Skeletal muscle satellite cell (primary cell): ENCODE results near the gene TMEM179.
"Not testable (repeated sequence)": the region's sequence is repeated elsewhere in the genome, so short reads cannot be mapped to it uniquely, and the experiment has no call there.

Experiments used
- H3K27me3 ChIP-seq: 2 replicates; pipeline ENCODE4 v1.7.0; 2013; ENCODE audit warnings: low read length; ENCODE audit not compliant: control insufficient read depth, insufficient read depth
- H3K36me3 ChIP-seq: 2 replicates; pipeline ENCODE4 v1.7.0; 2013; ENCODE audit warnings: mild to moderate bottlenecking, control low read depth, low read length; ENCODE audit not compliant: insufficient read depth
- H3K4me1 ChIP-seq: 2 replicates; pipeline ENCODE4 v1.7.0; 2013; ENCODE audit warnings: low read length; ENCODE audit not compliant: control insufficient read depth, insufficient read depth
- H3K4me2 ChIP-seq: 2 replicates; pipeline ENCODE4 v1.7.0; 2013; ENCODE audit warnings: mild to moderate bottlenecking, low read length
- H3K4me3 ChIP-seq: 2 replicates; pipeline ENCODE4 v1.7.0; 2013; ENCODE audit warnings: low read length
- H3K9ac ChIP-seq: 2 replicates; pipeline ENCODE4 v1.7.0; 2013; ENCODE audit warnings: mild to moderate bottlenecking, low read depth, low read length, moderate library complexity
- H3K9me3 ChIP-seq: replicated peaks from 2 replicates; pipeline ENCODE4 v1.7.0; 2013; ENCODE audit warnings: mild to moderate bottlenecking, control low read depth, low read length

Gene TMEM179

DNA sequence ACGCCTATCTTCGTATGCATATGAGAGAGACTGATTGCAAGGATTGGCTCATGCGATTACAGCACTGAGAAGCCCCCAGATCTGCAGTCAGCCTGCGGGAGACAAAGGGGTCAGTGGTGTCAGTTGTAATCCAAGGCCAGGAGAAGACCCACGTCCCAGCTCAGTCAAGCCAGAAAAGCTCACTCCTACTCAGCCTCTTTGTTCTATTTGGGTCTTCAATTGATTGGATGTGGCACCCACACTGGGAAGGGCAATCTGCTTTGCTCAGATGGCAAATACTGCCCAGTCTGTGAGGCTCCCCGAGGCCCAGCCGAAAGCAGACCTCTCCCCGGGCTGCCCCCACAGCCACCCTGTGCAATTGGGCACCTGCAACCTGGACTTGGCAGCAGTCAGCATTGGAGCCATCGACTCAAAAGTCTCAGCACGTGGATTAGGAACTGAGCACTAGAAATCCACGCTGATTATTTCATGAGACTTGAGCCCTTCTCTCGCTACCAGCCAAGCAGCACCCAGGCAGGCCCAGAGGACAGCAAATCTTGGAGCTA is 39.6 kb upstream of the TMEM179 start:
- no peak overlapping the region for H3K4me3 ChIP-seq
- H3K9me3 ChIP-seq: no peaks in the 10 kb centered on the region
- H3K9ac ChIP-seq: no peak overlapping the region
- H3K27me3 ChIP-seq: peaks cover 16% of the 10 kb centered on the region
- H3K4me2 ChIP-seq: no peak overlapping the region
- no peaks in the 10 kb centered on the region for H3K36me3 ChIP-seq
- no peaks in the 10 kb centered on the region for H3K4me1 ChIP-seq

DNA sequence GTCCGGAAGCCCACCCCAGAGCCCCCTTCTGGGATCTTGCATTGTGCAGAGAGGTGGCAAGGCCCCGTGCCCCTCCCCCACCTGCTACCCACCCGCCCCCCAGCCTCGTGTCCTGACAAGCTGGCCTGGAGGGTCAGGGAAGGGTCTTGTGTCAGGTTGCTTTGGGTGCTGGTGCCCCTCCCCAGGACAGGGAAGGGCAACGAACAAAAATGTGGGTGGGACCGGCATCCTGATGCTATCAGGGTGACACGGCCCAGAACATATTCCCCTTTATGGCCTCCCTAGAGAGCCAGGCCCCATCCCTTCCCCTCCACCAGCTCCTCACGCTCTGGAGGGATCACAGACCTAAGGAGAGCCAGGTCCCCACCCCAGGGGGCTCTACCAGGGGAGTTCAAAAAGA is 38.7 kb upstream of the TMEM179 start:
- no peaks in the 10 kb centered on the region for H3K36me3 ChIP-seq
- no peak overlapping the region for H3K9ac ChIP-seq
- no peaks in the 10 kb centered on the region for H3K4me1 ChIP-seq
- no peaks in the 10 kb centered on the region for H3K9me3 ChIP-seq
- H3K4me3 ChIP-seq: no peak overlapping the region
- H3K4me2 ChIP-seq: no peak overlapping the region
- H3K27me3 ChIP-seq: peaks cover 24% of the 10 kb centered on the region

DNA sequence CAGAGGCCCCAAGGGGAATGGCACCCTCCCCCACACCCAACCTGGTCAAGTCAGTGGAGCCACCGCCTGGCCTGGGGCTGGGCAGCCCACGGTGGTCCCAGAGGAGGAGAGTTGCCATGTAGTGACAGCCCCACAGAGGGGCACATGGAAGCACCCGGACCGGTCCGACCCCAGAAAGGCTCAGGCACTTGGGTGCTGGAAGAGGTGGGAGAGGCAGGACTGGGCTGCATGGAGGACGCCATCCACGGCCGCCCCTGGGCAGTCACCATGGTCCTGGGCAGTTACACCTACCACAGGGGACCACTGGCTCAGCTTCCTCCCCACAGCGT is 37.9 kb upstream of the TMEM179 start:
- Histone ChIP-seq H3K9me3 (no peaks in the 10 kb centered on the region), H3K4me1 (no peaks in the 10 kb centered on the region), H3K36me3 (no peaks in the 10 kb centered on the region), H3K4me3 (no peak overlapping the region), H3K4me2 (no peak overlapping the region), H3K27me3 (peaks cover 30% of the 10 kb centered on the region), H3K9ac (no peak overlapping the region)

DNA sequence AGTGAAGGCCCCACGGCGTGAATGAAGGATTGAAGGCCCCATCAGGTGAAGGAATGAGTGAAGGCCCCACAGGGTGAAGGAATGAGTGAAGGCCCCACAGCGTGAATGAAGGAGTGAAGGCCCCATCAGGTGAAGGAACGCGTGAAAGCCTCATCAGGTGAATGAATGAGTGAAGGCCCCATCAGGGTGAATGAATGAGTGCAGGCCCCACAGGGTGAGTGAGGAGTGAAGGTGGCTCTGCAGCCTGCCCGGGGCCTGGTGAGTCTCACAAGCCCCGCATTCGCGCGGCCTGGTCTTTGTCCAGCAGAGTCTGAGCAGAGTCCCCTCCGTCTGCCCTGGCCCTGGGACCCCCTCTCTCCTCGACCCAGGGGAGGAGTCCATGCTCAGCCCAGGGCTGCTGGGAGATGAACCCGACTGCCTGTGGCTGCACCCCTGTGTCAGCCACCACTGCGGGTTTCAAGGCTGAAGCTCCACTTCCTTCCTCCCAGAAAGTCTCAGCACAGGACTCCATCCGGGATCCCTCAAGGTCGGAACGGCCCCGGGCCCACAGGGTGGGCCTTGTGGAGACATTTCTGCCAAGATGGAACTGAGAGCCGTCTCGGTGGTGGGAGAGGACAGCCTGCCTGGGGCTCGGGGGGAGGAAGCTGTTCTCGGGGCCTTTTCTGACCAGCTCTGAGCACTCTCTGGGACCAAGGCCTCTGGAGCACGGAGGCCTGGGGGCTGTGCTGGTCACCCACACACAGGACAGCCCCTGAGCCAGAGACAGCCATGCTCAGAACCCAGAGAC is 37.4 kb upstream of the TMEM179 start:
- Histone ChIP-seq H3K9me3 (no peaks in the 10 kb centered on the region), H3K9ac (no peak overlapping the region), H3K4me3 (no peak overlapping the region), H3K4me2 (no peak overlapping the region), H3K4me1 (no peaks in the 10 kb centered on the region), H3K36me3 (no peaks in the 10 kb centered on the region), H3K27me3 (peaks cover 31% of the 10 kb centered on the region)

DNA sequence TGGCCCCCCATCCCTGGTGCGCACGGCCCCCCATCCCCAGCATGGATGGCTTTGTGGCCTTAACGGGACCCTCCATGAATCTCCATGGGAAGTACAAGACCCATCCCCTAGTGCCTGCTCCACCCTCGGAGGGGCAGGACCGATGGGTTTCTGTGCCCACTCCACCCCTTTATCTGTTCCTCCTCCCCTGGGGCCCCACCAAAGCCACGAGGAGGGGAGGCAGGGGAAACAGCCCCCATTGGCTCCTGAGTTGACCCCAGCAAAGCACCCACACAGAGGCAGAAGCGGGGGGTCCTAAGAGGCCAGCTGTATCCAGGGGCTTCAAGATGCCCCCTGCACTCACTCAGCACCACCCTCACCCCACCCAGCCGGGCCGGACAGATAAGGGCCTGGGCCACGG is 36.1 kb upstream of the TMEM179 start:
- Histone ChIP-seq H3K4me2 (no peak overlapping the region), H3K4me3 (no peak overlapping the region), H3K4me1 (no peaks in the 10 kb centered on the region), H3K9me3 (no peaks in the 10 kb centered on the region), H3K9ac (no peak overlapping the region), H3K36me3 (no peaks in the 10 kb centered on the region), H3K27me3 (peaks cover 31% of the 10 kb centered on the region)

DNA sequence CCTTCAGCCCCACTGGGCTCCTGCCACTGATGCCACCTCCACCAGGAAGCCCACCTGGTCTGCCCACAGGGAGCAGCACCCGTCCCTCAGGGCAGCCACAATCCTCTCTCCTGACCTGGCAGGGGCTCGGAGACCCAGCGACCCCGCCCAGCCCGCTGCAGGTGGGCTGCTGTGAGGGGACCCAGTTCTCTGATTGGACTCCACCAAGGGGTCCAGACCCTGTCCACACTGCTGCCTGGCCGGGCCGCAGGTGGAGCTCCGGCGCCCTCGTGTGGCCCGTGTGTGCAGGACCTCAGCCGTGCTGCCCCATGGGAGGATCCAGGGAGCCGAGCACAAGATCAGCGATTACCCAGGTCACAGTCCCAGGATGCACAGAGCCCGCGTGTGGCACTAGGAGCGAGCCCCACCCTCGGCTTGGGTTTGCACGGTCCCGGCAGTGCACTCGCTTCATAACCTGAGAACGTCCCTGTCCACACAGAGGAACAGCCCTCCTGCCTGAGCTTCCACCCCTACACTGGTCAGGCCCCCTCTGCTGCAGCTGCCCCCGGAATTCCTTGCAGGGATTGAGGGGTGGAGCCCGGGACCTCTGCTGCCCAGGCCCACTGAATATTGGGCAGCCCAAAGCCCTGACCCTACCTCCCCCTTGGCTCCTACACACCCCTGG is 35.4 kb upstream of the TMEM179 start:
- no peaks in the 10 kb centered on the region for H3K36me3 ChIP-seq
- no peak overlapping the region for H3K4me3 ChIP-seq
- no peak overlapping the region for H3K4me2 ChIP-seq
- H3K27me3 ChIP-seq: peaks cover 27% of the 10 kb centered on the region
- H3K9ac ChIP-seq: no peak overlapping the region
- H3K9me3 ChIP-seq: no peaks in the 10 kb centered on the region
- H3K4me1 ChIP-seq: no peaks in the 10 kb centered on the region

DNA sequence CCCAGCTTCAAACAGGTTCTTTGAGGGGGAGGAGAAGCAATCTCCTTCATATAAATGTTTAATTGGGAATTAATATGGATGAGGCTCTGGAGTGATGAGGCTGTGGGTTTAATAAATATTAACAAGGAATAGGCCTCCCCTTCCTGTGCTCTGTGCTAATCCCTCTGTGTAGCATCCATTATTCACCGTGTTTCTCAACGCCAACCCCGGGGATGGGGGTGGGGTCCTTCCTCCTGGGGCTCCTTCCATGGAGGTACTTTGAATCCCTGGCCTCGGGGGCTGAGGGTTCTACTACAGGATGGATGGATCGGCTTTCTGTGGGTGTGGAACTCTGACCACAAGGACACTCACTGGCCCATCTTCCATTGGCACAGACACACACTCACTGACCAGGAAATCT is 34.9 kb upstream of the TMEM179 start:
- no peak overlapping the region for H3K9ac ChIP-seq

DNA sequence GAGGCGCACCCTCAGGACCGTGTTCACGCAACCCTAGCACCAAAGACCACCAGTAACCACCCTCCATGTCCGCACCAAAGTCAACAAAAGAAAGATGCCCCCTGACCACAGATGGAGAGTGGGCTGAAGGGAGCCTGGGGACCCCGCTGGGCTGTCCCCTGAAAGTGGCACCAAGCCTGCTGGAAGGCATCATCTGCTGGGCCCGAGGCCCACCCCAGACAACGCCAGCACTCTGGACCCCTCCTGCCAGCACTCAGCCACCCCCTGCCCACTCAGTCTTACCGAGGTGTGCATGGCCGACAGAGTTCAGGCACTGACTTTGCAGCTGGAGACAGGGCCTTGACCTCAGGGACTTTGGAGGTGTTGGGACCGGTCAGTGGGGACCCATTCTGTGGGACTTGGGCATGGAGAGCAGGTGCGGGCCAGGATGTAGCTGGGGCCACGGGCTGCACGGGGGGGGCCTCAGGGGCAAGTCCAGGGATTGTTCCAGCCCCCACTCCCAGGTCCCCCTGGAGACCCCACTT is 34.4 kb upstream of the TMEM179 start:
- Histone ChIP-seq H3K36me3 (no peaks in the 10 kb centered on the region), H3K27me3 (peaks cover 27% of the 10 kb centered on the region), H3K9ac (no peak overlapping the region), H3K9me3 (no peaks in the 10 kb centered on the region), H3K4me1 (no peaks in the 10 kb centered on the region), H3K4me3 (no peak overlapping the region), H3K4me2 (no peak overlapping the region)

More for the DNA sequence above, 34.9 kb upstream of the TMEM179 start:
- Histone ChIP-seq H3K9me3 (no peaks in the 10 kb centered on the region), H3K4me1 (no peaks in the 10 kb centered on the region), H3K4me3 (no peak overlapping the region), H3K36me3 (no peaks in the 10 kb centered on the region), H3K27me3 (peaks cover 24% of the 10 kb centered on the region), H3K4me2 (no peak overlapping the region)

DNA sequence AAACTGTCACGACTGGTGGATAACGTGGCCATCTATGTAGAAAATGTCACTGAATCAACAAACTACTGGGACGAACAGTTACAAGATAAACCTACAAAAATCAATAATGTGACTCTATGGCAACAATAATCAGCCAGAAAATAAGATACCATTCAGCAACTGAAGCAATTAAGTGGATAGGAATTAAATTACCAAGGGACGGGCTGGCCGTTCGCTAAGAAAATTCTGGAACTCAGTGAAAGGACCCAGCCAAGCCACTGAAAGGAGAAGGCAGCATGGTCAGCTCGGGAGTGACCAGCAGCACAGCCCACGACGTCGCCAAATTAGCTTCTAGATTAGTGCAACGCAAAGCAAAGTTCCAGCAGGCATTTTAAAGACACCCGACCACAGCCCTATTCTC is 33.6 kb upstream of the TMEM179 start:
- Histone ChIP-seq H3K36me3 (no peaks in the 10 kb centered on the region), H3K27me3 (peaks cover 35% of the 10 kb centered on the region)

DNA sequence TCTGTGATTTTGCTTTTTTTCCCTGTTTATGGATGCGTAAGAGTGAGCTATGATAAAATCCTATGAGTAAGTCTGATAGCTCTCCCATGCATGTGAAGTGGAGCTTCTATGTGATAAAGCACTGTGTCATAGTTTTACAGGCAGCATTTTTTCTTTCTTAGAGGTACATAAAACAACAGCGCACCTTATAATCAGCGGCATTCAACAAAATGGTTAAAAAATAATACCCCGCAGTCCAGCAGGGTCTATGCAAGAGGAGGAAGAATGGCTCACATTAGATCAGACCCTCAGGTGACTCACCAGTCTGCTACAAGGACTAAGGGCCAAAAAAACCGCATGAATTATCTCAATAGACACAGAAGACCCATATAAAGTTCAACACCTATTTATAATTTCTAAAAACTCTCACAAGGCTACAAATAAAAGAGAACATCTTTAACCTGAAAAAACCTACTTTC is 33.0 kb upstream of the TMEM179 start:
- no peaks in the 10 kb centered on the region for H3K9me3 ChIP-seq
- no peak overlapping the region for H3K9ac ChIP-seq
- peaks cover 39% of the 10 kb centered on the region for H3K27me3 ChIP-seq
- H3K4me3 ChIP-seq: no peak overlapping the region
- no peak overlapping the region for H3K4me2 ChIP-seq
- H3K36me3 ChIP-seq: no peaks in the 10 kb centered on the region
- no peaks in the 10 kb centered on the region for H3K4me1 ChIP-seq

More for the DNA sequence above, 33.6 kb upstream of the TMEM179 start:
- H3K4me3 ChIP-seq: no peak overlapping the region
- H3K9me3 ChIP-seq: no peaks in the 10 kb centered on the region
- no peak overlapping the region for H3K4me2 ChIP-seq
- no peaks in the 10 kb centered on the region for H3K4me1 ChIP-seq
- H3K9ac ChIP-seq: no peak overlapping the region

DNA sequence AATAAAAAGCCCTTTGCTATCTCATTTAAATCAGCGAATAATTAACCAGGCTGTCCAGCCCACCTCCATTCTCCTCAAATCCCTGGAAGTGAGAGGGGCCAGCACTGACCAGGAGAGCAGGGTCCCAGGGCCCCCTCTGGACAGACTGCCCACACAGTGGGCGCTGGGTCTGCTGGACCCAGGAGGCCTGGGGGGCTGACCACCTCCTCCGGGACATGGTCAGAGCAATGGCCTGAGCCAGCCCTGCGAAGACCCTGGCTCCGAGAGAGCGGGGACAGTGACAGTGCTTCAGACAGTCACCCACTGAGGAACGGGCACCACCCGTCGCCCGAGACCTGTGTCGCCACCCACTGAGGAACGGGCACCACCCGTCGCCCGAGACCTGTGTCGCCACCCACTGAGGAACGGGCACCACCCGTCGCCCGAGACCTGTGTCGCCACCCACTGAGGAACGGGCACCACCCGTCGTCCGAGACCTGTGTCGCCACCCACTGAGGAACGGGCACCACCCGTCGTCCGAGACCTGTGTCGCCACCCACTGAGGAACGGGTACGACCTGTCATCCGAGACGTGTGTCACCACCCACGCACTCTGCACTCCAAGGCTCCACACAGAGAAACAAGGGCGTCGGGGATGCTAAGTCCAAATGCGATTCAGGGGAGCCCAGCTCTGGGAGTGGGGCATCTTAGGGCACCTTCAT is 32.4 kb upstream of the TMEM179 start:
- H3K4me1 ChIP-seq, H3K4me2 ChIP-seq, H3K36me3 ChIP-seq, H3K9me3 ChIP-seq, H3K4me3 ChIP-seq, H3K9ac ChIP-seq: not testable (repeated sequence)
- H3K27me3 ChIP-seq: peaks cover 42% of the 10 kb centered on the region
